A549 (cell line): ENCODE results near the gene ATL1.

Source experiments
- BHLHE40 ChIP-seq: IDR thresholded peaks from 2 replicates; pipeline ENCODE4 v1.6.1; 2012; ENCODE audit warnings: low read depth, low read length, inconsistent platforms
- CEBPB ChIP-seq, 2 experiments: fragments of >200 bp in 1 of 2; sonication (Bioruptor Twin) in 1 of 2; formaldehyde crosslinking in 1 of 2; IDR thresholded peaks; 2 replicates each; pipeline ENCODE4 v1.6.1; 2012 to 2016
- EP300 ChIP-seq, 2 experiments: fragments of >200 bp; sonication (Bioruptor Twin); formaldehyde crosslinking; IDR thresholded peaks; 2 replicates in 1 of 2; 3 replicates in 1 of 2; pipeline ENCODE4 v1.6.1; 2016 to 2017
- HDAC2 ChIP-seq: fragments of 200-600 bp; sonication (generic); IDR thresholded peaks from 2 replicates; pipeline ENCODE4 v1.6.1; 2016
- JUN ChIP-seq, 2 experiments: fragments of >200 bp; sonication (Bioruptor Twin); formaldehyde crosslinking; IDR thresholded peaks; 2 replicates in 1 of 2; 3 replicates in 1 of 2; pipeline ENCODE4 v1.6.1; 2016 to 2017
- MAFK ChIP-seq: fragments of 450-650 bp; IDR thresholded peaks from 2 replicates; pipeline ENCODE4 v1.6.1; 2014; ENCODE audit not compliant: partially characterized antibody
- NPAS2 ChIP-seq: fragments of 250-450 bp; sonication (Bioruptor Pico); IDR thresholded peaks from 2 replicates; pipeline ENCODE4 v1.8.0; 2022; ENCODE audit warnings: mild to moderate bottlenecking, moderate library complexity, borderline replicate concordance
- POLR2A ChIP-seq: IDR thresholded peaks from 2 replicates; pipeline ENCODE4 v1.6.1; 2012; ENCODE audit warnings: mild to moderate bottlenecking, low read length
- RCOR1 ChIP-seq: fragments of 150-350 bp; IDR thresholded peaks from 2 replicates; pipeline ENCODE4 v1.6.1; 2014; ENCODE audit warnings: antibody characterized with exemption, low read length, low read depth
- REST ChIP-seq: fragments of 200-600 bp; sonication (generic); IDR thresholded peaks from 2 replicates; pipeline ENCODE4 v1.6.1; 2016; ENCODE audit warnings: antibody characterized with exemption, mild to moderate bottlenecking, moderate library complexity
- TP53 ChIP-seq: fragments of 250-450 bp; sonication (Bioruptor Pico); IDR thresholded peaks from 2 replicates; pipeline ENCODE4 v1.5.0; 2021; ENCODE audit warnings: mild to moderate bottlenecking, moderate library complexity
- ZC3H11A ChIP-seq: fragments of 450-650 bp; IDR thresholded peaks from 2 replicates; pipeline ENCODE4 v1.6.1; 2014; ENCODE audit warnings: antibody characterized with exemption, mild to moderate bottlenecking
- TF ChIP-seq, protein P1 (sequence below): fragments of >200 bp; sonication (Bioruptor Twin); formaldehyde crosslinking; IDR thresholded peaks from 3 replicates; pipeline ENCODE4 v1.5.1; 2016
- TF ChIP-seq, protein P2 (sequence below): IDR thresholded peaks from 2 replicates; pipeline ENCODE4 v1.6.1; 2012

- TF ChIP-seq, protein P1, sequence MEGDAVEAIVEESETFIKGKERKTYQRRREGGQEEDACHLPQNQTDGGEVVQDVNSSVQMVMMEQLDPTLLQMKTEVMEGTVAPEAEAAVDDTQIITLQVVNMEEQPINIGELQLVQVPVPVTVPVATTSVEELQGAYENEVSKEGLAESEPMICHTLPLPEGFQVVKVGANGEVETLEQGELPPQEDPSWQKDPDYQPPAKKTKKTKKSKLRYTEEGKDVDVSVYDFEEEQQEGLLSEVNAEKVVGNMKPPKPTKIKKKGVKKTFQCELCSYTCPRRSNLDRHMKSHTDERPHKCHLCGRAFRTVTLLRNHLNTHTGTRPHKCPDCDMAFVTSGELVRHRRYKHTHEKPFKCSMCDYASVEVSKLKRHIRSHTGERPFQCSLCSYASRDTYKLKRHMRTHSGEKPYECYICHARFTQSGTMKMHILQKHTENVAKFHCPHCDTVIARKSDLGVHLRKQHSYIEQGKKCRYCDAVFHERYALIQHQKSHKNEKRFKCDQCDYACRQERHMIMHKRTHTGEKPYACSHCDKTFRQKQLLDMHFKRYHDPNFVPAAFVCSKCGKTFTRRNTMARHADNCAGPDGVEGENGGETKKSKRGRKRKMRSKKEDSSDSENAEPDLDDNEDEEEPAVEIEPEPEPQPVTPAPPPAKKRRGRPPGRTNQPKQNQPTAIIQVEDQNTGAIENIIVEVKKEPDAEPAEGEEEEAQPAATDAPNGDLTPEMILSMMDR: no peak
- no peak for TF ChIP-seq BHLHE40
- TF ChIP-seq CEBPB (IDR thresholded peaks at IDR 0.05): no peak
- no peak for TF ChIP-seq REST
- no peak for TF ChIP-seq JUN (IDR thresholded peaks at IDR 0.05)
- TF ChIP-seq POLR2A: no peak
- TF ChIP-seq MAFK: no peak
- TF ChIP-seq HDAC2: no peak
- TF ChIP-seq EP300 (IDR thresholded peaks at IDR 0.05): no peak
- TF ChIP-seq RCOR1: no peak
- TF ChIP-seq NPAS2 (CRISPR knock-in tag): no peak
- TF ChIP-seq, protein P2, sequence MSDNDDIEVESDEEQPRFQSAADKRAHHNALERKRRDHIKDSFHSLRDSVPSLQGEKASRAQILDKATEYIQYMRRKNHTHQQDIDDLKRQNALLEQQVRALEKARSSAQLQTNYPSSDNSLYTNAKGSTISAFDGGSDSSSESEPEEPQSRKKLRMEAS: no peak
- no peak for TF ChIP-seq ZC3H11A
- TF ChIP-seq TP53: no peak
These were observed 15.0 kb upstream of the ATL1 start for GRCh38 chr14:50544911-50545310.
